AG09319 (cell line): ENCODE data around the gene HTR2C.

Source experiments
- DNase-seq: peaks from one replicate; pipeline ENCODE4 v3.0.0-alpha.2; 2010; ENCODE audit warnings: low read depth; ENCODE audit errors: extremely low read depth
- CTCF ChIP-seq: IDR thresholded peaks from 2 replicates; pipeline ENCODE4 v1.5.1; 2011; ENCODE audit warnings: low read depth, mild to moderate bottlenecking, inconsistent platforms, low read length, moderate library complexity

HTR2C gene

GRCh38 chrX:114952696-114953095 is 368.8 kb downstream of the HTR2C start:
- no peak for DNase-seq

More at GRCh38 chrX:114952696-114953095, 368.8 kb downstream of the HTR2C start:
- TF ChIP-seq CTCF: no peak
